OCI-M2 (cell line): ENCODE data around the gene SULT2A1.
"Not testable (repeated sequence)": the region's sequence is repeated elsewhere in the genome, so short reads cannot be mapped to it uniquely, and the experiment has no call there.

ENCODE experiments used
- DNase-seq: peaks from one replicate; lab custom pipeline; 2025; ENCODE audit not compliant: unreplicated experiment; lab: John Stamatoyannopoulos, UW

SULT2A1 gene

DNA sequence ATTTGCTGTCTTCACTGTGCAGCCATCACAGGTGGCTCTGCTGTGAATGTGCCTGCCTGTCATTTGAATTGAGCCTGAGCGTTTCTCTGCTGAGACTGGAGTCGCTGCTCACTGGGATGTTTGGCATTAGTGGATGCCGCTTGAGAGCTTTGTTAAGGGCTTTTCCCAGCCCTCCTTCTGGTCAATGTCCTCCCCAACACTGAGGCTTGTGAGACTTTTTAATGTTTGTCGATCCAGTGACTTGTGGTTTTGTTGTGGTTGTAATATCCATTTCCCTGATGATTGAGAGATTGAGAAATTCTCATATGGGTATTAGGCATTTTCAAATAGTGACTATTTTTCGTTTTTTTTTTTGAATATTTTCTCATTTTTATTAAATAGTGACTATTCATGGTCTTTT is 24.5 kb downstream of the SULT2A1 start:
- DNase-seq = no peak

DNA sequence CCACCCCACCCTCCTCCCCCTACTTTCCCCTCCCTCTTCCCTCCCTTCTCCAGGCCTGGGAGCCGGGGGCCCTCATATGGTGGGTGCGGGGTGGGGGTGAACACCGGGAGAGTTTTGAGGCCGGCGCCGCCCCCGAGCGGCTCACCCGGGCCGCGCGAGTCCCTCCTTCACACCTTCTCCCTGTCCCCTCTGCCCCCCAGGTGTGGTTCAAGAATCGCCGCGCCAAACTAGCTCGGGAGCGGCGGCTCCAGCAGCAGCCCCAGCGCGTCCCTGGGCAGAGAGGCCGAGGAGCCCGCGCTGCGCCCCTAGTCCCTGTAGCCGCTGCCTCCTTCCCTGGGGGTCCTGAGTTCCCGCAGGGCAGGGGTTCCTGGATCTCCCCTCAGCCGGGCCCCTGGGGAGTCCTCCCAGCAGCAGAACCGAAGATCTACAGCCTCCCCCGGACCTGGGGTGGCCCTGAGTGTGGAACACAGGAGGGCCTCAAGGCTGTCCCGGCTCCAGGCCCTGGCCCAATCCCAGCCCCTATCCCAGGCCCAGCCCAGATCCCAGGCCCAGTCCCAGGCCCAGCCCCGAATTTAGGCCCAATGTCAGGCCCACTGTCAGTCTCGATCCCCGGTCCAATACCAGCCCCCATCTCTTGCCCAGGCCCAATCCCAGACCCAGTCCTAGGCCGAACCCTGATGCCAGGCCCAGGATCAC is 25.4 kb downstream of the SULT2A1 start:
- DNase-seq = no peak

GRCh38 chr19:47859838-47860237 is 26.3 kb downstream of the SULT2A1 start:
- DNase-seq = not testable (repeated sequence)

DNA sequence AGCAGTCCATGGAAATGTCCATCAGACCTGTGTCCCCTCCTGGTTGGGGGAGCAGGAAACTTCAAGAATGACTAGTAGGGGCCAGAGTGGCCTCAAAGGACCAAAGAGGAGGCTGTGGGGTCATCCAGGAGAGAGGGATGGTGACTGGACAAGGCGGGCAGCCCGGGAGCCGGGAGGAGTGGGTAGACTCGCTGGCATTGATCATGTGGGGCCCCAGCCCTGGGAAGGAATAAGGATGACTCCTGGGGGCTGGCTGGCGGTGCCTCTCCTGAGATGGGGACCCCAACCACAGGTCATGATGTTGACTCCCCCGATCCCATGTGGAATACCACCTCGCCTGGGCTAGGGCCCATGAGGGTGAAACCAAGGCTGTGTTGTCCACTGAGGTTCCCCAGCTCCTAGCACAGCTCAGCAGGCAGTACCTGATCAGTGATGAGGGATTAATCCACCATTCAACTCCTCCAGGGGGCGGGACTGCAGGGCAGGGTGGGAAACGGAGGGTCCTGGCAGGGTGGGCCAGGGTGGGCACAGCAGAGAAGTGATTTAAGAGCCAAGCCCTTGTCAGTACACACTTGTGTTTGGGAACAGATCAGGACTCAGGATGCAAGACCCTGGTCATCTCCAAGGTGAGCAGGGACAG is 27.3 kb downstream of the SULT2A1 start, which contains the start of gene TPRX2:
Gene TPRX2, plus strand, starts transcription at position 590 of the 640 bp plus-strand sequence. Its CDS starts 12 bp downstream, at position 602.
- not testable (repeated sequence) for DNase-seq

GRCh38 chr19:47858231-47858630 is 27.9 kb downstream of the SULT2A1 start:
- not testable (repeated sequence) for DNase-seq

GRCh38 chr19:47854459-47854858 is 31.7 kb downstream of the SULT2A1 start:
- DNase-seq = no peak

DNA sequence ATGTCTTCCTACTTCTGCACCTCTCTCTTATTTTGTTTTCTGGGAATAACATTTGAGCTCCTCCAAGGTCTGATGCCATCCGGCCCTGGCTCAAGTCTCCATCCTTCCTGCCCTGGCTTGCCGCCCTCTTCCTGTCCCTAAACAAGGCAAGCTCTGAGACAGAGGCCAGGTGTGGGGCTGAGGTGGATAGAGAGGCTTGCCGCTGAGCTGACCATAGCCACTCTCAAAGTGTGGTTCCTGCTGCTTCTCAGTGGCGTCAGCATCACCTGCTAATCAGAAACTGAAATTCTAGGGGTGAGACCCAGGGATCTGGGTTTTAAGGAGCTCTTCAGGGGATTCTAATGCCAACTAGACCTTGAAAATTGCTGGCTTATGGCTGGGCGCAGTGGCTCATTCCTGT is 33.1 kb downstream of the SULT2A1 start:
- no peak for DNase-seq

- DNase-seq = no peak
These were observed 37.2 kb downstream of the SULT2A1 start for GRCh38 chr19:47848823-47849473.

- DNase-seq = no peak
These were observed 37.7 kb downstream of the SULT2A1 start for GRCh38 chr19:47848425-47848822.

GRCh38 chr19:47842941-47843340 is 43.2 kb downstream of the SULT2A1 start:
- no peak for DNase-seq

GRCh38 chr19:47839913-47840312 is 46.2 kb downstream of the SULT2A1 start:
- DNase-seq = no peak

GRCh38 chr19:47839411-47839810 is 46.7 kb downstream of the SULT2A1 start:
- no peak for DNase-seq

- no peak for DNase-seq
These were observed 50.1 kb downstream of the SULT2A1 start for GRCh38 chr19:47836038-47836437.

DNA sequence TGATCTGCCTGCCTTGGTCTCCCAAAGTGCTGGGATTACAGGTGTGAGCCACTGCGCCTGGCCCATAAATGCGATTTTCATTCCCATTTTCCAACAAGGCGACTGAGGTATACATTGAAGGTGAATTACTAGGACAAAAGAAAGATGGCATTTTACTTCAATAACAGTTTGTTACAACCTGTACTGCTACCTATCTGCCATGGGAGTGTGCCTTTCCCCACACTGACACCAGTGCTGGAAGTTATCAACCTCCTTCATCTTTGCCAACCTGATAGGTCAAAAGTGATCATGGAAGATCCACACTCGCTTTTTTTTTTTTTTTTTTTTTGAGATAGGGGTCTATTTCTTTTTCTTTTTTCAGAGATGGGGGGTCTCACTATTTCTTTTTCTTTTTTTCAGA is 53.4 kb downstream of the SULT2A1 start:
- DNase-seq = no peak

DNA sequence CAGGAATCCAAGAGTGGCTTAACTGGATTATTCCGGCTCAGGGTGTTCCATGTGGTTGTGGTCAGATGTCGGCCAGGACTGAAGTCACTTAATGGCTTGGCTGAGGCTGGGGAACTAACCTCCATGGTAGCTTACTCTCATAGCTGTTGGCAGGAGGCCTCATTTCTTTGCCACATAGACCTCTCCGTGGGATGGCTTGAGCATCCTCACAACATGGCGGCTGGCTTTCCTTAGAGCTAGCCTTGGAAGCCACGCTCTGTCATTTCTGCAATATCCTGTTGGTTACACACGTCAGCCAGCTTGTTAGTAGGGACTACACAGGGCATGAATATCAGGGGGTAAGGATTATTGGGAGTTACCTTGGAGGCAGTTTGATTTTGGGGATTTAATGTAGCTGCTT is 59.3 kb downstream of the SULT2A1 start:
- DNase-seq = no peak

DNA sequence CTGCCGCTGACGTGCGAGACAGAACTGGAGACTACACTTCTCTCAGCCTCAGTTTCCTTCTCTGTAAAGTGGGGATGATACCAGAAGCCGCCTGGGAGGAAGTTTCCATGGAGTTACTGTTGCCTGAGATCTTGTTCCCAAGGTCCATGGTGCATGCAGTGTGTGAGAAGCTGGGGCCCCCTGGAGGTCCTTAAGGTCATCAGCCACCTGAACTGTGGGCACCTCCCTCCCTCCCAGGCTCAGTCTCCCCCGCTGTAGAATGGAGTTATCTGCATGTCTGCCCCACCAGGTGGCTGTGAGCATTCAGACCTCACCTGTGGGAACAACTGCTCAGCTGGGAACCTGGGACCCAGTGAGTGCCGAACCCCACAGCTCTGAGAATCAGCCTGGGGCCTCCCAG is 61.7 kb downstream of the SULT2A1 start:
- no peak for DNase-seq

DNA sequence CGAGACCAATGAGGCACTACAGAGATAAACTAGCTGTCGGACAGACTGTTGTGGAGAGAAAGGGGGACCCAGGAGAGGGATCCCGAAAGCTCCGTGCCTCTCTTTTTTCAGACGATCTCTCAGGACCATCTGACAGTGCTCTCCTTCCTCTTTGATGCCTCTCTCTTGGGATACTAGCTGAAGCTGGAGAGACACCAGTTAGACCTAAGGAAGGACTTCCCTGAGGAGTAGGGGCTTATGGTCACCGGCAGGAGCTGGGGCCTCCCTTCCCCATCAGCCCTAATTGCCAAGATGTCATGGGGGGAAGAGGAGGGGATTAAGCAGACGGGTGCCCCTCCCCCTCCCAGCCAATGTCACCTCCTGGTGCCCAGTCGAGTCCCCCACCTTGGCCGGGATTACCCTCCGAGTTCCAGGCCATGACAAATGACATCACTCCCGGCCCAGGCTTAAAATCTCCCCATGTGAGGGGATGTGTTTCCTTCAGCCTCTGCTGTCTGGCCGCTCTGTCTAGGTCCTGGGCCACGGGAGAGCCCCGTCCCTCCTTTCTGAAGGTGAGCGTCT is 64.6 kb downstream of the SULT2A1 start, which contains the start of gene CRX:
Gene CRX, plus strand, starts transcription at position 478 of the 561 bp plus-strand sequence. CDS start 12,507 bp downstream, outside the sequence.
- DNase-seq = no peak
